KG1 (cell line): ENCODE results near the gene EFNA5.

ENCODE experiments used
- DNase-seq: peaks from one replicate; lab custom pipeline; 2025; lab: John Stamatoyannopoulos, UW

The EFNA5 gene

GRCh38 chr5:107639990-107640389 is 30.7 kb downstream of the EFNA5 start:
- DNase-seq, result no peak

DNA sequence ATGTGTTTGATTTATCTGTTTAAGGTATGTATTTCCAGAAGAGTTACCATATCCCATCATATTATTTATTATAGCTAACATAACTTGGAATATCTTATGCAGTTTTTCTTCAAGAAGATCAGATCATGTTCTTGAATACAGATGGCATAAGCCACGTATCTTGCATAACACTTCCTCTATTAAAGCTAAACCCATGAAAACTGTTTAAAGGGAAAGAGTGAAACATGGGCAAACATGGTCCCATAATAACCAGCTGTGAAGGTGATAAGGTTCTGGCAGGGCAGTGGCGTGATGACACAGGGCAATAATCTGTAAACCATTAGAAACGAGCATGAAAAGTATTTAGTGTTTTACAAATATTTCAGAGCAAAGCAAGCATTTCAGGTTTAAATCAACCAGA is 34.2 kb downstream of the EFNA5 start:
- DNase-seq, result no peak

- no peak for DNase-seq
These were observed 34.7 kb downstream of the EFNA5 start for GRCh38 chr5:107636068-107636467.

DNA sequence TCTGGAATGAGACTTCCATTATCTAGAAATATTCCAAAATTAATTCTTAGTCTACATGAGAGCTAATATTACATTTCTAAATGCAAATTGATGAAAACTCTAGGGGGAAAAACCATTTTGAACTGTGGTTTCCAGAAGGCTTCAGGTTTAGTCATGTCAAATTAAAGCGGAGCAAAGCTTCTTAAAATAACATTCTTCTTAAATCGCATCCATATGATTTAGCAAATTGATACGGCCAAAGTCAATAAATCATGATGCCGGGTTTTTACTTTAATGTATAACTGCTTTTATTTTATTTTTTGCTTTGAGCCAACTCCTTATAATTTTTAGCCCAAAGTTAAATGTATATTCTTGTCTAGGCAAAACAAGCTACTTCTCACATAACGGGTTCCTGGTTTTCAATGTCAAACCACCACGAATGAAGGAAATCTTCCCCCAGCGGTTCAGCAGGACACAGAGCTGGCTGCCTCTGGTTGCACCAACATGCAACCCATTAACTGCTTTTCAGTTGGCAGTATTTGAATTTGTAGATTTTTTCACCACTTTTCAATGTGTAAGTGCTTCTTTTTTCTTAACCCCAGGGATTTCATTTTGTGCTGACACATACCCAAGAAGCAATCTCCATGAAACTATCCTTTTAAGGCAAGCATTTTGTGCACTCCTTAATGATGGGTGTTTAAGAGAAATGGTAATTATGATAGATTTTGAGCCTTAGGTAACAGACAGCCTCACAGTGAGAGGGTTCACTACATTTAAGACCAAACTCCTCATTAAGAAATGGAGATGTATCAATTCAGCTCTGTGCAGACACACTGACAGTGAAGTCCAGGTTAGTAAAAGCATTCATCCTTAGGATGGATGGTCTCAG is 35.5 kb downstream of the EFNA5 start:
- DNase-seq, result no peak

- no peak for DNase-seq
These were observed 37.4 kb downstream of the EFNA5 start for GRCh38 chr5:107633171-107633901.

GRCh38 chr5:107631805-107632362 is 38.9 kb downstream of the EFNA5 start:
- no peak for DNase-seq

DNA sequence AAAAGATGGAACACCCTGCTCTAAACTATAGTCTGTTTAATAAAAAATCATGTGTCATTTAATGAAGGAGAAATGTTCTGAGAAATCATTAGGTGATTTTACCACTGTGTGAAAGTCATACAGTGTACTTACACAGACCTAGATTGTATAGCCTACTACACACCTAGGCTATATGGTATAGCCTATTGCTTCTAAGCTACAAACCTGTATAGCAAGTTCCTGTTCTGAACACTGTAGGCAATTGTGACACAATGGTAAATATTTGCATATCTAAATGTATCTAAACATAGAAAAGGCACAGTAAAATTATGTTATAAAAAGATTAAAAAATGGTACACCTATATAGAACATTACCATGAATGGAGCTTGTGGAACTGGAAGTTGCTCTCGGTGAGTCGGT is 40.6 kb downstream of the EFNA5 start:
- DNase-seq, result no peak

GRCh38 chr5:107624235-107624634 is 46.5 kb downstream of the EFNA5 start:
- no peak for DNase-seq

DNA sequence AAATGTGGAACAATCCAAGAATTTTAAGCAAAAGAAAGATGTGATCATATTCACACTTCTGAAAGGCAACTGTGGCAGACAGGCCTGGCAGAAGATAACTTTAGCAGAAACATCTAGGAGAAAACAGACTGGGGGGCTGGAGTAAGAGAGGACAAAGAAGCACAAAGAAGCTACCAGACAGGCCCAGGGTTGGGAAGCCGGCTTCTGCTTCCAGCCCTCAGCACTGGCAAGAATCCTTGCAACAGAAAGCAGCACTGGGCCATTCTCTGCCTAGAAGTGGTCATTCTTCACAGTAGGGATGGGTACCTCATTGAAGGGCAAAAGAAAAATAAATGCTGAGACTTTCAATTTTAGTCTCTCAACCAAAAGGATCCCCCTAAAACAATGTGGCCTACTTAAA is 49.6 kb downstream of the EFNA5 start:
- DNase-seq, result no peak

DNA sequence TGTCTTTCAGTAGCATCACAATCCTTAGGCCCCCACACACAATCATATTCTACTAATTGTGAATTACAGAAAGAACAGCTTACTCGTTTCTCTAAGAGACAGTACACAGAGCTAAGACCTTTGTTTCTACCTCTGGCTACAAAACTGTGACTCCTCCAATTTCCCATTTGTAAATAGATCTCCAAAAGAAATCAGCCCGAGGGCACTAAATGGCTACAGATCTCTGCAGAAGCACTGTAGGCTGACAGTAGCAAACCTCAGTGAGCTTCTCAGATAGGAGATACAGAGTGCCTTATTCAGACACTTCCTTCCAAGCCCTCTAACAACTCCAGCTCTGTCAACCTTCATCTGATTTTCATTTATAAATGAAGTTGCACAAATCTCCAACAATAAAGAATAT is 51.0 kb downstream of the EFNA5 start:
- DNase-seq, result no peak

DNA sequence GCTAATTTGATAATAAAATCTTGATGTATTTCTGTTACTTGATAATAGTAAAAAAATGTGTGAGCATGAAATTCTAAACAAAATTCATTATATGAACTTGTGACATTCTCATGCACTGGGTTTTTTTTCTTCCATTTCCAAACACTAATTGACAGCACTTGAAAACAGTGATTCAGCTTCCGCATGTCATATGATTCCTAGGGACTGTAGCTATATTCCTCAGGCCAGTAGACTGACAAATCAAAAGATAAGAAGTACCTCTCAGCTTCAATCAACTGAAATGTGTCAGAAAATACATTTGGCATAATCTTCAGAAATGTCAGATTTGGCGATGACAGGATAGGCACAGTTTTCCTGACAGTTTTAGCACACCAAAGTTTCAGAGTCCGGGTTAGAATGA is 52.5 kb downstream of the EFNA5 start:
- no peak for DNase-seq

DNA sequence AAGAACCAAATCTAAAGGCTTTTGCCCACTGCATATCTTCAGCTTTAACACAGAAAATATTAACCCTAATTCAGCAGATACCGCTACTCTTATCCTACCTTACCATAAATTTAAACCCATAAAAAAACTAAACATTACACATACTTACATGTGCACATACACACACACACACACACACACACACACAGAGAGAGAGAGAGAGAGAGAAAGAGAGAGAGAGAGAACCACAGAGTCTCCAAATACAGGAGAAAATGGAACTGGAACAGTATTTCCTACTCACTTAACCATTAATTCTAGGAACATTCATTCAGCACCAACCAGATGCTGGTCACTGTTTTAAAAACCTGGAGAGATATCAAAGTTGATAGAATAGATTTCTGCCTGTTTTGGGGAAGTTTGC is 53.7 kb downstream of the EFNA5 start:
- no peak for DNase-seq

- no peak for DNase-seq
These were observed 54.5 kb downstream of the EFNA5 start for GRCh38 chr5:107616213-107616612.

- no peak for DNase-seq
These were observed 55.4 kb downstream of the EFNA5 start for GRCh38 chr5:107615299-107615817.

GRCh38 chr5:107612541-107612940 is 58.2 kb downstream of the EFNA5 start:
- DNase-seq, result no peak

DNA sequence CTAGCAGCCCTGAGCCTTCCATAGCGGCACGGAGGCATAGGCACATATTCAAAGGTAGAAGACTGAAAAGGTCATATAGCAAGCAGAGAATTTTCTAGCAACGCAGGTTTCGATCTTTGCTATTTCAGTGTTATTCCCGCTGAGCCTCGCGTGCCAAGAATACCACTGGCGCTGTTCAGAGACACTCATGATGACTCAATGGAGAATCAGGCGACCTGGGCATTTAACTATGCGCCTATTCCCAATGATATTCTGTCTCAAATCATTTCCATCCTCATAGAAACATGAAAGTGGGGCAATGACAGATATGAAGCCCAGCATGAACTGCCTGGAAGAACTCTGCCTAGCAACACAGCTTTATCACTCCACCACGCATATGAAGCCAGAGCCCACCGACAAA is 59.9 kb downstream of the EFNA5 start:
- DNase-seq, result no peak

- DNase-seq, result no peak
These were observed 62.9 kb downstream of the EFNA5 start for GRCh38 chr5:107607671-107608345.

- no peak for DNase-seq
These were observed 63.5 kb downstream of the EFNA5 start for GRCh38 chr5:107607196-107607595.

GRCh38 chr5:107605596-107606125 is 65.1 kb downstream of the EFNA5 start:
- no peak for DNase-seq

- no peak for DNase-seq
These were observed 65.7 kb downstream of the EFNA5 start for GRCh38 chr5:107604990-107605389.

DNA sequence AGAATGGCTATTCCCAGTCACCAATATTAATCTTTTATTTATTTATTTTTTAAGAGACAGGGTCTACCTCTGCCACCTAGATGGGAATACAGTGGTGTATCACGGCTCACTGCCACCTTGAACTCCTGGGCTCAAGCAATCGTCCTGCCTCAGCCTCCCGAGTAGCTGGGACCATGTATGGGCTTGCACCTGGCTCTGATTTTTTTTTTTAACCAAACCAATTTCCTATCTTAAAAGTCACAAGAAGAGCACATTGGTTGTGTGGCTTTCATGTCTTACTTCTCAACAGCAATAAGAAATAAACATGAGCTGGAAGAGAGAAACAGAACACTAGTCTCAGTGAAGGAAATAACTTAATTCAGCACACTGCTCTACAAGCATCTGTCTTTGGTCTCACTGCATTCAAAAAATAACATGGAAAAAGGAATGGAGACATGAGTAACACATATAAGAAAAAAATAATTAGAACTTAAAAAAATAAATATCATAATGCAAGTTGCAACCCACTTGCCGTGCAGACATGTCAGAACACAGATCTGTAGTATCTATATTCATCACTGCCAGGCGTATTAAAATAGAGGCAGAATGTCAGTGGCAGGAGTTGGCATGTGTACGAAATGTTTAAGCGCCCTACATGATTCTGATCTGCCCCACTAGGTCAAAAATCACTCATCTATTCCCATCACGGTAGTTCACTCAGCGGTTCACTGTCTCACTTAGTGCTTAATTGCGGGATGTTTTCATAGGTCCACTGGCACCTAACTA is 66.4 kb downstream of the EFNA5 start:
- no peak for DNase-seq
